ENCODE data around the gene FOXG1.

GRCh38 chr14:28751467-28752058 lies 15.0 kb upstream of the FOXG1 start:
- TF ChIP-seq CTCF (IDR thresholded peaks at IDR 0.05) (peak in 1 of 3 donors; percentile 22), POLR2A (IDR thresholded peaks at IDR 0.05) (no peak), POLR2AphosphoS5 (IDR thresholded peaks at IDR 0.05) (no peak)

Data from breast epithelium (tissue), 3 donors.